Measurements from ENCODE around the gene TNNI3. TPM values are rescaled to one million over a fixed set of nuclear protein-coding genes. Genes with fewer than 3 reads are reported as not detected.
A peak's percentile ranks its signal among the peaks of the same experiment; 100 is the strongest.

TNNI3 gene
- total RNA-seq, 1 experiment from 2014 or later: 14.6 TPM

DNA sequence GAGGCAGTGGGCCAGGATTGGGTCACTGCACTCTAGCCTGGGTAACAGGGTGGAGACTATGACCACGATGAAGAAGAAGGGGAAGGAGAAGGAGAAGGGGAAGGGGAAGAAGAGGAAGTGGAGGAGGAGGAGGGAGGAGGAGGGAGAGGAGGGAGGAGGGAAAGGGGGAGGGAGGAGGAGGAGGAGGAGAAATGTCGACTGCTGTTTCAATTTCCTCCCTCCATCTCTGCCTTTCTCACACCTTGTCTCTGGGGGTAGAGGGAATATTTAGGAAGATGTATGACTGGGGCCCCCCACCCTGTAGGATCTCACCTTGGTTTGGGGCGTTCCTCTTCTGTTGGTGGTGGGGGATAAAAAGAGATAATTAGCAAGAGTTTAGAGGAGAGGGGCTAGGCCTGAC is 12.3 kb downstream of the TNNI3 start:
- CTCF ChIA-PET: interaction anchor here (0.7 kb wide), 1 partner anchor 258 kb away, joined by 5 read pairs; no protein-coding TSS in a partner anchor
- Histone ChIP-seq H3K4me1 (ENCODE audit: control insufficient read depth, insufficient read depth, low read length) (peaks cover 17% of the 10 kb centered on the region; the same call in 1 of the 2 replicates), H3K9me3 (ENCODE audit: control insufficient read depth, insufficient read depth, low read depth, low read length) (no peaks in the 10 kb centered on the region), H3K27me3 (ENCODE audit: control insufficient read depth, insufficient read depth, low read length) (no peaks in the 10 kb centered on the region), H3K27ac (ENCODE audit: low read length) (no peak overlapping the region), H3K4me3 (ENCODE audit: low read depth in 2 of 2, low read length in 2 of 2) (no peak overlapping the region; a peak in 1 of 4 replicates), H3K36me3 (ENCODE audit: control insufficient read depth, insufficient read depth, low read length) (no peaks in the 10 kb centered on the region)
- in situ Hi-C loops (cut with HindIII; ENCODE audit: low pct_unique_long_range_greater_than_20kb, low sequenced_read_pairs) (no loop called here), intact Hi-C loops (cut with micrococcal nuclease; ENCODE audit: unreplicated experiment) (loop anchor here (10.0 kb wide), 1 partner anchor 280 kb away; no protein-coding TSS in a partner anchor)
- BruUV-seq (replicated peaks): no TSS peak
- POLR2A ChIA-PET: interaction anchor here (0.6 kb wide), 1 partner anchor 64 kb away, joined by 11 read pairs; the partner anchor contains the start of gene PTPRH
- TF ChIP-seq TCF7L2 (IDR thresholded peaks at IDR 0.05; ENCODE audit: low read depth, low read length) (no peak), POLR2AphosphoS5 (IDR thresholded peaks at IDR 0.05; ENCODE audit: low read depth, low read length) (no peak), CTCF (IDR thresholded peaks at IDR 0.05) (no peak), SIN3A (IDR thresholded peaks at IDR 0.05; ENCODE audit: borderline replicate concordance, insufficient read depth, low read depth, low read length) (no peak), REST (IDR thresholded peaks at IDR 0.05; ENCODE audit: insufficient read depth in 1 of 2, low read depth in 2 of 2, low read length in 1 of 2) (no peak)
- ATAC-seq (no peak), DNase-seq (ENCODE audit: low read depth, low spot score) (no peak)

DNA sequence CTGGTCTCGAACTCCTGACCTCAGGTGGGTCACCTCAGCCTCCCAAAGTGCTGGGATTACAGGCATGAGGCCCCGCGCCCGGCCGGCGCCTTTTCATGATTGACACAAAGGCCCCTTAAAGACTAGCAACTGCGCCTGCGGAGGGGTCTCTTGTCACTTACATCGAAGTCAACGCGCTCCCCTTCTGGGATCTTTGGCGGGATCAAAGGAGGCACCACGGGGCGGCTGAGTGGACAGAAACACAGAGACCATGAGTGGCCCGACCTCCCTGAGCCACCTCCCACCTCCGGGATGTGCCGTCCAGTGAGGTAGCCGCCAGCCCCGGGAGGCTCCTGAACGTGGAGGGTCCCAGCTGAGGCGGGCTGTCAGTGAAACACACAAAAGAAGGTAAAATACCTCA is 15.8 kb downstream of the TNNI3 start:
- BruUV-seq (replicated peaks): no TSS peak
- Histone ChIP-seq H3K4me3 (ENCODE audit: low read depth in 2 of 2, low read length in 2 of 2) (0 out of 4 replicates have a peak overlapping the region, but pooled peaks of 1 of the 2 experiments have one; percentile 4), H3K4me1 (ENCODE audit: control insufficient read depth, insufficient read depth, low read length) (0 out of 2 replicates have a peak, but pooled peaks cover 4% of the 10 kb centered on the region), H3K27ac (ENCODE audit: low read length) (no peak overlapping the region), H3K36me3 (ENCODE audit: control insufficient read depth, insufficient read depth, low read length) (no peaks in the 10 kb centered on the region), H3K27me3 (ENCODE audit: control insufficient read depth, insufficient read depth, low read length) (no peaks in the 10 kb centered on the region), H3K9me3 (ENCODE audit: control insufficient read depth, insufficient read depth, low read depth, low read length) (no peaks in the 10 kb centered on the region)
- in situ Hi-C loops (cut with HindIII; ENCODE audit: low pct_unique_long_range_greater_than_20kb, low sequenced_read_pairs) (no loop called here), intact Hi-C loops (cut with micrococcal nuclease; ENCODE audit: unreplicated experiment) (loop anchor here (10.0 kb wide), 1 partner anchor 283 kb away; no protein-coding TSS in a partner anchor)
- ATAC-seq: no peak
- TF ChIP-seq POLR2AphosphoS5 (IDR thresholded peaks at IDR 0.05; ENCODE audit: low read depth, low read length) (no peak), CTCF (IDR thresholded peaks at IDR 0.05) (no peak)
- DNase-seq (ENCODE audit: low read depth, low spot score): no peak
- ChIA-PET POLR2A (interaction anchor here (0.6 to 0.7 kb wide), 2 partner anchors 72 to 1010 kb away, joined by 7 to 11 read pairs; no protein-coding TSS in a partner anchor), CTCF (interaction anchor here (0.6 to 1.5 kb wide), 11 partner anchors 14 to 495 kb away, joined by 3 to 9 read pairs (median 4); partner anchors contain the start of gene DNAAF3)

Measured in Panc1 (cell line).